Measurements from ENCODE around the gene ANKMY2.

- TF ChIP-seq CTCF (IDR thresholded peaks at IDR 0.05 in 4 of 5, conservative IDR thresholded peaks at IDR 0.05 in 1 of 5) = no peak
- TF ChIP-seq POLR2A (IDR thresholded peaks at IDR 0.05) = no peak
Measured at GRCh38 chr7:16652888-16653287, 7.3 kb upstream of the ANKMY2 start.
